NCI-H526 (cell line): Measurements from ENCODE around the gene C1orf159.

Source experiments
- DNase-seq, 2 experiments: peaks; one replicate each; lab custom pipeline; 2025; lab: John Stamatoyannopoulos, UW

C1orf159 gene

GRCh38 chr1:1038694-1039093 lies 77.2 kb downstream of the C1orf159 start:
- DNase-seq: no peak

GRCh38 chr1:1037366-1038327 lies 78.2 kb downstream of the C1orf159 start:
- no peak for DNase-seq

DNA sequence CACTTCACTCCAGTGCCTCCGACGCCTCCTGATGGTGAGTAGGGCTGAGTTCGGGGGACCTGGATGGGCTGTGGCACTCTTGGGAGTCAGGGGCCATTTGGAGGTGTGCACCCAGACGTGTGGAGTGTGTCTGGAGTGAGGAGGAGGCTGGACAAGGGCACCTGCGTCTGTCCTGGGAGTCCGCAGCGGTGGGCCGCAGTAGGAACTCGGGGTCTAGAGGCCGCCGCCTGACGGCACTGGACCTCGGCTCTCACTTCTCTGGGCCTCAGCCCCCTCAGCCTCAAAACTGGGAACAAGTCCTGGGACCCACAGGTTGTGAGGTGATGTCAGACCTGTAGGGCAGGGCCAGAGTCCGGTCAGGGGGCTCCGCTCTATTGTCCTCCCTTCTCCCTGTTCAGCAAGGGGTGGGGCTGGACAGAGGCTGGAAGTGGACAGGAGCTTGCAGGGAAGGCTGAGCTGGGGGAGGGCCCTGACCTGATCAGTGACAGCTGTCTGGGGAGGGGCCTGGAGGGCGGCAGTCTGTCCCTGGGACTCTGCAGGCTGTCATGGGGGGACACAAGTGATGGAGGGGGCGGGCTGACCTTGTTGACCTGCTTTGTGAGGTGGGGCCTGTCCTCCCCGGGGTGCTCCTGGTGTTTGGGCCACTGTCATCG lies 80.5 kb downstream of the C1orf159 start:
- DNase-seq: no peak

- peak in 1 of 2 experiments; percentile 73 for DNase-seq
Observed at GRCh38 chr1:1034439-1034781, 81.5 kb downstream of the C1orf159 start.

DNA sequence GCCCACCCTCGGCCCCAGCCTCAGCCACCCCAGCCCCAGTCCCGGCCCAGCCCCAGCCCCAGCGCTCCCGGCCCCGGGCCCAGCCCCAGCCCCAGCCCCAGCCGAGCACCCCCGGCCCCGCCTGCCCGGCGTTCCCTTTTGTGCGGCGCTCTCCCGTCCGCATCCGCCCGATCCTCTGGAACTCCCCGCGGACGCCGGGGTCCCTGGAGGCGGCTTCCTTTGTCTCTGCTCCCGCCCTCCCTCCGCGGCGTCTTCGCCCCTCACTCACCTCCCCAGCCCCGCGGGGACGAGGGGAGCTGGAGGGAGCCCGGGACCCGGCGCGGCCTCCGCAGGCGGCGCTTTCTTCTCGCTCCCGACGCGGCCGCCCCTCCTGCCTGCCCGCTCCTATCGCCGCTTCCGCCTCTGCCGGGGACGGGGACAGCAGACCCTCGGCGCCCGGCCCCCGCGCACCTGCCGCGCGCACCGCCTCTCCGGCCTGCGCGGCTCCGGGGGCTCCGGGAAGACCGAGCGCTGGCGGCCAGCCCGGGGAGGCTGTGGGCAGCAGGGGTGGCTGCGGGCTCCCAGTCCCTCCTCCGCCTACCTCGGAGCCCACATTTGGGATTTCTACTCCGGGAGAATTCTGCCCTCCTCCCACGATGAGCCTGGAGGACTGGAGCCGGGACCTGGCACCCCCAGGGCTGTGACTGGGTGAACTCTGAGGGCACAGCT lies 82.0 kb downstream of the C1orf159 start:
- peak in 1 of 2 experiments; percentile 78 for DNase-seq

DNA sequence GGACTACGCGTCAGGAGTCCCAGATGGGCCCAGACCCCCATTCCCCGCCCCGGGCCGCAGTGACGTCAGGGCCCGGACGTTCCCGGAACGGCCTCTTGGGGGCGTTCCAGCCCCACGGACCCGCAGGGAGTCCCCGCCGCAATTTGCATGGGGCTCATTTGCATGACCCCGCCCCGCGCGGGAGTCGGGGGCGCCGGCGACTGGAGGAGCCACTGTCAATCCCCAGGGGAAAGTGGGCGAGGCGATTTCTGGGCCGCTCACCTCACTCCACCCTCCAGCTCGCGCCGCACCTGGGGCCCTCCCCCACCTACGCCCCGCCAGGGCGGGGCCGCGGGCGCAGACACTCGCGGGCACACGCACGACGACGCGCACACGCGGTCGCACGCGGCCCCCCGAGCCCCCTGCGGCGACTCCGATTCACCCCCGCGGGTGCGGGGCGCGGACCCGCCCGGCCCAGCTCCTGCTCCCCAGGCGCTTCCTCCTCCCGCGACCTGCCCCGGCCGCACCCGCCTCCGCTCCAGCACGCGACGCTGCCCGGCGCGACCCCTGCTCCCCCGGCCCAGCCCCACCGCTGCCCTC lies 82.8 kb downstream of the C1orf159 start:
- DNase-seq: peak; percentile 88 to 98

DNA sequence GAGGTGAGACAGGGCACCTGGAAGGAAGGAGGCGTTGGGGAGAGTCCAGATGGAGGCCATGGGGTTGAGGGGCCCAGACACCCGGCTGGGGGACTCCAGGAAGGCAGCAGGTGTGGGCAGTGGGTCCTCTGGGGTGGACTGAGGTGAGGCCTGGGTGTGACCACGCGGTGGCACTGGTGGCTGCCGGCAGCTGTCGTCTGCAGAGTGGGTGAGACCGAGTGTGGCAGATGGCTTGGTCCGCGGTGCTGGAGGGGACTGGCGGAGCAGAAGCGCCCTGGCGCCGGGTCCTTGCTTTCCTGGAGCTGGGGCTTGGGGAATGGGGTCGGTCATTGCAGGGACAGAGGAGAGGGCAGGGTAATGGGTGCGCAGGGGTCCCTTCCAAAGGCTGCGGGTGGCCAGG lies 83.5 kb downstream of the C1orf159 start:
- peak in 1 of 2 experiments; percentile 41 for DNase-seq
